Measurements from ENCODE around the gene SHISAL1. TPM values are rescaled to one million over a fixed set of nuclear protein-coding genes. Genes with fewer than 3 reads are reported as not detected.

The SHISAL1 gene
- polyA plus RNA-seq, 1 donor (not counting 4 experiments of a cell fraction or from before 2014, with no cell fraction given): 0.24 TPM

DNA sequence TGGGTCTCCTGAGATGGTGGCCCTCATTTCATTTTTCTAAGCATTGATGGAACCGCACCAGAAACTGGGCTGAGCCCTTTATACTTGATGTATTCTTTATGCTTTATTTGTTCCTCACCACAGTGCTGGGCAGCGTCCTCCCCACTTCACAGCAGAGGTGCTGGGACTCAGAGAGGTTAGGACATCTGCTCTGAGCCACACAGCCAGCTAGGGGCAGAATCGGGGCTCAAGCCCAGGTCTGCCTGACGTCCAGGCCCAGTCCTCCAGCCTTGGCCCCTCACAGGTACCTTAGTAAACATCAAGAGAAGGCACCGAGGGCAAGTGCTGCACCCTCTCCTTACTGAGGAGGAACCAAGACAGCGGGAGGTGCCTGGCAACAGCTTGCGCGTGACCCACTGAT, 20.2 kb upstream of the SHISAL1 start:
- Histone ChIP-seq H3K4me1 (ENCODE audit: control insufficient read depth, extremely low read depth, insufficient read depth, low read length) (peaks cover 2% of the 10 kb centered on the region), H3K9ac (ENCODE audit: control insufficient read depth, extremely low read depth, insufficient read depth, low read length) (no peak overlapping the region), H3K4me3 (ENCODE audit: control insufficient read depth in 2 of 3, extremely low read depth in 1 of 3, insufficient read depth in 2 of 3, low read depth in 1 of 3, low read length in 3 of 3) (no peak overlapping the region), H3K4me2 (ENCODE audit: control insufficient read depth, extremely low read depth, insufficient read depth, low read depth, low read length) (no peak overlapping the region), H3K9me3 (ENCODE audit: control insufficient read depth, low read depth, low read length) (no peaks in the 10 kb centered on the region), H3K27ac (ENCODE audit: control insufficient read depth, insufficient read depth, low read length) (no peak overlapping the region), H3K27me3 (ENCODE audit: control insufficient read depth, extremely low read depth, insufficient read depth, low read length) (peaks cover 58% of the 10 kb centered on the region), H3K79me2 (ENCODE audit: control insufficient read depth, insufficient read depth, low read length) (no peaks in the 10 kb centered on the region), H3K36me3 (ENCODE audit: control insufficient read depth in 2 of 2, extremely low read depth in 1 of 2, insufficient read depth in 2 of 2, low read length in 2 of 2) (no peaks in the 10 kb centered on the region), H2AFZ (ENCODE audit: control insufficient read depth, low read length) (no peak overlapping the region), H3K9me1 (ENCODE audit: control insufficient read depth, extremely low read depth, insufficient read depth, low read length) (no peaks in the 10 kb centered on the region), H4K20me1 (ENCODE audit: control insufficient read depth, extremely low read depth, insufficient read depth, low read length) (no peaks in the 10 kb centered on the region)
- TF ChIP-seq, protein P1, sequence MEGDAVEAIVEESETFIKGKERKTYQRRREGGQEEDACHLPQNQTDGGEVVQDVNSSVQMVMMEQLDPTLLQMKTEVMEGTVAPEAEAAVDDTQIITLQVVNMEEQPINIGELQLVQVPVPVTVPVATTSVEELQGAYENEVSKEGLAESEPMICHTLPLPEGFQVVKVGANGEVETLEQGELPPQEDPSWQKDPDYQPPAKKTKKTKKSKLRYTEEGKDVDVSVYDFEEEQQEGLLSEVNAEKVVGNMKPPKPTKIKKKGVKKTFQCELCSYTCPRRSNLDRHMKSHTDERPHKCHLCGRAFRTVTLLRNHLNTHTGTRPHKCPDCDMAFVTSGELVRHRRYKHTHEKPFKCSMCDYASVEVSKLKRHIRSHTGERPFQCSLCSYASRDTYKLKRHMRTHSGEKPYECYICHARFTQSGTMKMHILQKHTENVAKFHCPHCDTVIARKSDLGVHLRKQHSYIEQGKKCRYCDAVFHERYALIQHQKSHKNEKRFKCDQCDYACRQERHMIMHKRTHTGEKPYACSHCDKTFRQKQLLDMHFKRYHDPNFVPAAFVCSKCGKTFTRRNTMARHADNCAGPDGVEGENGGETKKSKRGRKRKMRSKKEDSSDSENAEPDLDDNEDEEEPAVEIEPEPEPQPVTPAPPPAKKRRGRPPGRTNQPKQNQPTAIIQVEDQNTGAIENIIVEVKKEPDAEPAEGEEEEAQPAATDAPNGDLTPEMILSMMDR (optimal IDR thresholded peaks at IDR 0.05 in 1 of 3, IDR thresholded peaks at IDR 0.05 in 1 of 3, conservative IDR thresholded peaks at IDR 0.05 in 1 of 3; ENCODE audit: extremely low read depth in 1 of 3, insufficient read depth in 2 of 3, low read length in 3 of 3): no peak
- no peak for TF ChIP-seq EZH2 (IDR thresholded peaks at IDR 0.05; ENCODE audit: low read length)
- DNase-seq (ENCODE audit: low read depth, low spot score) (no peak), FAIRE-seq (no peak)
- dilution Hi-C loops (cut with MboI; ENCODE audit: extremely low pct_ligation_motif_present, low sequenced_read_pairs): no loop called here

DNA sequence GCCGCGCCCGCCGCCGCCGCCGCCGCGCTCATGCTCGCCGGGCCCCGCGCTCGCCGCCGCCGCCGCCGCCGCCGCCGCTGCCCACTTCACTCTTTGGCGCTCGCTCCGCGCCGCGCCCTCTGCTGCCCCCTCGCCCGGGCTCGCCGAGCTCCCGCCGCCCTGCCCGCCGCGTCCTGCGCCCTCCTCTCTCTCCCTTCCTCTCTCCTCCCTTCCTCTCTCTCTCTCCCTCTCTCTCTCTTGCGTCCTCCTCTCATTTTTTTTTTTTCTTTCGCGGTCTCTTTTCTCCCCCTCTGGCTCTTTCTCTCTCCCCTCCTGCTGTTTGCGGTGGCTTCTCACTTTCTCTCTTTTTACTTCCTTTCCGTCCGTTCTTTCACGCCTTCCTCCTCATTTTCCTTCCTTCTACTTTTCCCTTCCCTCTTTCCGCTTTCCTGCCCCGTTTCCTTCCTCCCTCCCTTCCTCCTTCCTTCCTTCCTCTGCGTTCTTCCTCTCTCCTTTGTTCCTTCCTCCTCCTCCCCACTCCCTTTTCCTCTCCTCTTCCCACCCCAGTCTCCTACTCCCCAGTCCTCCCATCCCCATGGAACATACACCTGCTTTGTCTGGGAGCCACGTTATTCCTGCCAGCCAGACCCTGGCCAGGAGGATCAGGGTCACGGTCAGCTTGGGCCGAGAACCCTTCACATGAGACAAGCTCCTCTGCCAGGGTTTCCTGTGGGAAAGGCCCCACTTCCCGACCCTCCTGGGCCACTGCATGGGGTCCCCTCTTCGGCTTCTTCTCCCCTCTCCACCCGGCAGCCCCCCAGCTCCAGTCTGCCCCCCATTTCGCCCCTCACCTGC, 19.3 kb upstream of the SHISAL1 start:
- Histone ChIP-seq H3K36me3 (ENCODE audit: control insufficient read depth in 2 of 2, extremely low read depth in 1 of 2, insufficient read depth in 2 of 2, low read length in 2 of 2) (no peaks in the 10 kb centered on the region), H4K20me1 (ENCODE audit: control insufficient read depth, extremely low read depth, insufficient read depth, low read length) (no peaks in the 10 kb centered on the region), H3K27me3 (ENCODE audit: control insufficient read depth, extremely low read depth, insufficient read depth, low read length) (peaks cover 64% of the 10 kb centered on the region), H3K79me2 (ENCODE audit: control insufficient read depth, insufficient read depth, low read length) (no peaks in the 10 kb centered on the region), H3K4me3 (ENCODE audit: control insufficient read depth in 2 of 3, extremely low read depth in 1 of 3, insufficient read depth in 2 of 3, low read depth in 1 of 3, low read length in 3 of 3) (no peak overlapping the region), H3K27ac (ENCODE audit: control insufficient read depth, insufficient read depth, low read length) (no peak overlapping the region), H3K9me3 (ENCODE audit: control insufficient read depth, low read depth, low read length) (no peaks in the 10 kb centered on the region), H3K4me2 (ENCODE audit: control insufficient read depth, extremely low read depth, insufficient read depth, low read depth, low read length) (no peak overlapping the region), H3K9ac (ENCODE audit: control insufficient read depth, extremely low read depth, insufficient read depth, low read length) (no peak overlapping the region), H3K4me1 (ENCODE audit: control insufficient read depth, extremely low read depth, insufficient read depth, low read length) (no peaks in the 10 kb centered on the region), H3K9me1 (ENCODE audit: control insufficient read depth, extremely low read depth, insufficient read depth, low read length) (no peaks in the 10 kb centered on the region), H2AFZ (ENCODE audit: control insufficient read depth, low read length) (no peak overlapping the region)
- DNase-seq (ENCODE audit: low read depth, low spot score) (no peak), FAIRE-seq (no peak)
- TF ChIP-seq EZH2 (IDR thresholded peaks at IDR 0.05; ENCODE audit: low read length): peak; percentile 97
- TF ChIP-seq, protein P1 (optimal IDR thresholded peaks at IDR 0.05 in 1 of 3, IDR thresholded peaks at IDR 0.05 in 1 of 3, conservative IDR thresholded peaks at IDR 0.05 in 1 of 3; ENCODE audit: extremely low read depth in 1 of 3, insufficient read depth in 2 of 3, low read length in 3 of 3): no peak
- dilution Hi-C loops (cut with MboI; ENCODE audit: extremely low pct_ligation_motif_present, low sequenced_read_pairs): no loop called here
